ENCODE data around the gene ASXL1. TPM values are rescaled to one million over a fixed set of nuclear protein-coding genes. Genes with fewer than 3 reads are reported as not detected.
"Not testable (repeated sequence)": the region's sequence is repeated elsewhere in the genome, so short reads cannot be mapped to it uniquely, and the experiment has no call there.

ASXL1 gene
- polyA plus RNA-seq, 1 experiment, result 40.8 TPM

GRCh38 chr20:32337937-32338661 lies 20.0 kb upstream of the ASXL1 start:
- no peak overlapping the region for H3K4me3 ChIP-seq (ENCODE audit: low read depth, low read length)
- no peak for TF ChIP-seq CTCF (IDR thresholded peaks at IDR 0.05; ENCODE audit: insufficient read depth, low read depth, low read length)
- H3K36me3 ChIP-seq (ENCODE audit: control insufficient read depth, insufficient read depth, low read length), result peaks cover 4% of the 10 kb centered on the region; the same call in 1 of the 2 replicates
- POLR2A ChIA-PET, result no interaction called here
- DNase-seq (ENCODE audit: low read depth), result no peak
- CTCF ChIA-PET, result interaction anchor here (0.6 to 2.1 kb wide), 7 partner anchors 16 to 147 kb away, joined by 3 to 7 read pairs (median 3); no protein-coding TSS in a partner anchor
- H3K27me3 ChIP-seq (ENCODE audit: control insufficient read depth, insufficient read depth, low read length), result no peaks in the 10 kb centered on the region

- Histone ChIP-seq H3K4me3 (ENCODE audit: low read depth, low read length) (no peak overlapping the region), H3K27me3 (ENCODE audit: control insufficient read depth, insufficient read depth, low read length) (no peaks in the 10 kb centered on the region), H3K36me3 (ENCODE audit: control insufficient read depth, insufficient read depth, low read length) (peaks cover 4% of the 10 kb centered on the region; the same call in 1 of the 2 replicates)
- no peak for DNase-seq (ENCODE audit: low read depth)
- no peak for TF ChIP-seq CTCF (IDR thresholded peaks at IDR 0.05; ENCODE audit: insufficient read depth, low read depth, low read length)
- POLR2A ChIA-PET, result no interaction called here
- CTCF ChIA-PET, result interaction anchor here (0.7 kb wide), 1 partner anchor 97 kb away, joined by 3 read pairs; no protein-coding TSS in a partner anchor
Measured at GRCh38 chr20:32338665-32339064, 19.5 kb upstream of the ASXL1 start.

- DNase-seq (ENCODE audit: low read depth), result no peak
- H3K4me3 ChIP-seq (ENCODE audit: low read depth, low read length), result no peak overlapping the region
- H3K36me3 ChIP-seq (ENCODE audit: control insufficient read depth, insufficient read depth, low read length), result peaks cover 4% of the 10 kb centered on the region; the same call in 1 of the 2 replicates
- CTCF ChIA-PET, result interaction anchor here (0.8 kb wide), 1 partner anchor 80 kb away, joined by 3 read pairs; no protein-coding TSS in a partner anchor
- no peaks in the 10 kb centered on the region for H3K27me3 ChIP-seq (ENCODE audit: control insufficient read depth, insufficient read depth, low read length)
- TF ChIP-seq CTCF (IDR thresholded peaks at IDR 0.05; ENCODE audit: insufficient read depth, low read depth, low read length), result no peak
- POLR2A ChIA-PET, result no interaction called here
Measured at GRCh38 chr20:32339116-32339515, 19.0 kb upstream of the ASXL1 start.

- CTCF ChIA-PET, result interaction anchor here (0.6 to 0.8 kb wide), 2 partner anchors 104 to 604 kb away, joined by 3 read pairs; no protein-coding TSS in a partner anchor
- H3K36me3 ChIP-seq (ENCODE audit: control insufficient read depth, insufficient read depth, low read length); H3K4me3 ChIP-seq (ENCODE audit: low read depth, low read length); POLR2A ChIA-PET; H3K27me3 ChIP-seq (ENCODE audit: control insufficient read depth, insufficient read depth, low read length); DNase-seq (ENCODE audit: low read depth): not testable (repeated sequence)
Measured at GRCh38 chr20:32341053-32341452, 17.1 kb upstream of the ASXL1 start.

- DNase-seq (ENCODE audit: low read depth), result peak; percentile 73
Measured at GRCh38 chr20:32343439-32343838, 14.7 kb upstream of the ASXL1 start.

More at GRCh38 chr20:32343439-32343838, 14.7 kb upstream of the ASXL1 start:
- ChIA-PET POLR2A (no interaction called here), CTCF (no interaction called here)
- no peaks in the 10 kb centered on the region for H3K36me3 ChIP-seq (ENCODE audit: control insufficient read depth, insufficient read depth, low read length)
- no peak overlapping the region for H3K4me3 ChIP-seq (ENCODE audit: low read depth, low read length)
- H3K27me3 ChIP-seq (ENCODE audit: control insufficient read depth, insufficient read depth, low read length), result no peaks in the 10 kb centered on the region
- no peak for TF ChIP-seq CTCF (IDR thresholded peaks at IDR 0.05; ENCODE audit: insufficient read depth, low read depth, low read length)
